Astrocyte (in vitro differentiated cells and primary cell): ENCODE results near the gene CLEC19A. TPM values are rescaled to one million over a fixed set of nuclear protein-coding genes. Genes with fewer than 3 reads are reported as not detected.

Source experiments
- DNase-seq: peaks from one replicate; pipeline ENCODE4 v3.0.0-alpha.2; 2010; ENCODE audit warnings: low read depth
- FAIRE-seq: peaks from 2 replicates; lab custom pipeline; 2011; peaks lifted over from hg19 to GRCh38; lab: Jason Lieb, UNC
- H2AFZ ChIP-seq: 2 replicates; pipeline ENCODE4 v1.6.0; 2012; ENCODE audit warnings: low read depth, low read length, inconsistent platforms
- H3K27ac ChIP-seq: 2 replicates; pipeline ENCODE4 v1.5.1; 2011; ENCODE audit warnings: low read depth, low read length, inconsistent platforms
- H3K27me3 ChIP-seq: 2 replicates; pipeline ENCODE4 v1.6.0; 2011; ENCODE audit warnings: low read length, inconsistent platforms; ENCODE audit not compliant: insufficient read depth
- H3K36me3 ChIP-seq: 2 replicates; pipeline ENCODE4 v1.5.1; 2011; ENCODE audit warnings: low read length, inconsistent platforms; ENCODE audit not compliant: insufficient read depth
- H3K4me1 ChIP-seq: 2 replicates; pipeline ENCODE4 v1.5.1; 2011; ENCODE audit warnings: low read length, inconsistent platforms; ENCODE audit not compliant: insufficient read depth
- H3K4me2 ChIP-seq: 2 replicates; pipeline ENCODE4 v1.6.0; 2012; ENCODE audit warnings: low read length, inconsistent platforms
- H3K4me3 ChIP-seq: 2 replicates; pipeline ENCODE4 v1.5.1; 2011; ENCODE audit warnings: low read depth, mild to moderate bottlenecking, low read length, inconsistent platforms; ENCODE audit not compliant: insufficient read depth
- H3K79me2 ChIP-seq: 2 replicates; pipeline ENCODE4 v1.6.0; 2012; ENCODE audit warnings: mild to moderate bottlenecking, low read length, inconsistent platforms; ENCODE audit not compliant: insufficient read depth
- H3K9ac ChIP-seq: 2 replicates; pipeline ENCODE4 v1.6.0; 2012; ENCODE audit warnings: mild to moderate bottlenecking, low read length, inconsistent platforms
- H3K9me3 ChIP-seq: 2 replicates; pipeline ENCODE4 v1.5.1; 2012; ENCODE audit warnings: low read depth, mild to moderate bottlenecking, low read length, inconsistent platforms; ENCODE audit not compliant: insufficient read depth
- H4K20me1 ChIP-seq: 2 replicates; pipeline ENCODE4 v1.6.0; 2012; ENCODE audit warnings: low read length, inconsistent platforms; ENCODE audit not compliant: insufficient read depth
- H3K27ac Mint-ChIP-seq: one replicate; pipeline ENCODE4 v1.8.0; 2021; ENCODE audit warnings: mild to moderate bottlenecking, mixed read lengths; ENCODE audit not compliant: unreplicated experiment
- H3K27me3 Mint-ChIP-seq: one replicate; pipeline ENCODE4 v1.8.0; 2021; ENCODE audit warnings: low read depth, mixed read lengths; ENCODE audit not compliant: unreplicated experiment
- H3K36me3 Mint-ChIP-seq: one replicate; pipeline ENCODE4 v1.8.0; 2021; ENCODE audit warnings: low read depth, mixed read lengths; ENCODE audit not compliant: unreplicated experiment
- H3K4me1 Mint-ChIP-seq: one replicate; pipeline ENCODE4 v1.8.0; 2021; ENCODE audit warnings: low read depth, mixed read lengths; ENCODE audit not compliant: unreplicated experiment
- H3K4me3 Mint-ChIP-seq: one replicate; pipeline ENCODE4 v1.8.0; 2021; ENCODE audit warnings: mild to moderate bottlenecking, moderate library complexity, mixed read lengths; ENCODE audit not compliant: unreplicated experiment
- H3K9me3 Mint-ChIP-seq: one replicate; pipeline ENCODE4 v1.8.0; 2021; ENCODE audit warnings: mild to moderate bottlenecking, mixed read lengths; ENCODE audit not compliant: unreplicated experiment
- EZH2 ChIP-seq: IDR thresholded peaks from 2 replicates; pipeline ENCODE4 v1.6.1; 2012; ENCODE audit warnings: mild to moderate bottlenecking, low read length, inconsistent platforms; ENCODE audit not compliant: insufficient read depth
- total RNA-seq: library from RNA; stranded (reverse); gene quantifications from 2 replicates; pipeline ENCODE4 v1.2.1, GENCODE V29; 2021
- TF ChIP-seq, protein P1 (sequence below): IDR thresholded peaks from 2 replicates; pipeline ENCODE4 v1.5.1; 2011; ENCODE audit warnings: low read depth, mild to moderate bottlenecking, inconsistent platforms, low read length, moderate library complexity; ENCODE audit not compliant: insufficient read depth

Gene CLEC19A
- total RNA-seq, 1 donor from 2014 or later = not detected

DNA sequence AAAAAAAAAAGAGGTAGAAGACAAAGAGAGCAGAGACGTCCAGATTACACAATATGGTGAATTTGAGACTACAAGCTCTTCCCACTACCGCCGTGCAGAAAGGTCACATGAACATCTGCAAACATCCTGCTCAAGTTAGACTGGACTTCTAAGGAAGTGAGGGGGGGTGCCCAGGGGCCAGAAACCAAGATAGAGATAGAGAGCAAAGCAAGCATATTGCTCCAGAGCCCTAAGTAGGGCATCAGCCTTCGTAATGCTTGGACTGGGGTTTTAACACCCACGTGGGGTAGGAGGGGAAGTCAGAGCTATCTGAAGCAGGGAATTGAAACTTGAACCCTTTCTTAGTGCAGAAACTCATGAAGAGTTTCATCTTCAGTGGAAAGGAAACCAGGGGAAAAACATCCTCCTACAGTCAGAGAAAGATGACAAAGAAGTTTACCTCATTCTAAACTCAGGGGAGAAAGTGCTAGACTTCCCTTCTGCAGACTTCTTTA lies 8.7 kb downstream of the CLEC19A start:
- Histone ChIP-seq H3K4me2 (no peak overlapping the region), H3K4me3 (no peak overlapping the region), H3K27me3 (no peaks in the 10 kb centered on the region), H2AFZ (no peak overlapping the region), H3K9me3 (no peaks in the 10 kb centered on the region), H3K27ac (no peak overlapping the region), H4K20me1 (no peaks in the 10 kb centered on the region), H3K4me1 (no peaks in the 10 kb centered on the region), H3K9ac (no peak overlapping the region), H3K79me2 (no peaks in the 10 kb centered on the region), H3K36me3 (no peaks in the 10 kb centered on the region)
- no peaks in the 10 kb centered on the region for H3K36me3 Mint-ChIP-seq
- no peak for DNase-seq
- no peak overlapping the region for H3K4me3 Mint-ChIP-seq
- no peak overlapping the region for H3K27ac Mint-ChIP-seq
- peaks cover 2% of the 10 kb centered on the region for H3K4me1 Mint-ChIP-seq
- TF ChIP-seq EZH2 = no peak
- TF ChIP-seq, protein P1, sequence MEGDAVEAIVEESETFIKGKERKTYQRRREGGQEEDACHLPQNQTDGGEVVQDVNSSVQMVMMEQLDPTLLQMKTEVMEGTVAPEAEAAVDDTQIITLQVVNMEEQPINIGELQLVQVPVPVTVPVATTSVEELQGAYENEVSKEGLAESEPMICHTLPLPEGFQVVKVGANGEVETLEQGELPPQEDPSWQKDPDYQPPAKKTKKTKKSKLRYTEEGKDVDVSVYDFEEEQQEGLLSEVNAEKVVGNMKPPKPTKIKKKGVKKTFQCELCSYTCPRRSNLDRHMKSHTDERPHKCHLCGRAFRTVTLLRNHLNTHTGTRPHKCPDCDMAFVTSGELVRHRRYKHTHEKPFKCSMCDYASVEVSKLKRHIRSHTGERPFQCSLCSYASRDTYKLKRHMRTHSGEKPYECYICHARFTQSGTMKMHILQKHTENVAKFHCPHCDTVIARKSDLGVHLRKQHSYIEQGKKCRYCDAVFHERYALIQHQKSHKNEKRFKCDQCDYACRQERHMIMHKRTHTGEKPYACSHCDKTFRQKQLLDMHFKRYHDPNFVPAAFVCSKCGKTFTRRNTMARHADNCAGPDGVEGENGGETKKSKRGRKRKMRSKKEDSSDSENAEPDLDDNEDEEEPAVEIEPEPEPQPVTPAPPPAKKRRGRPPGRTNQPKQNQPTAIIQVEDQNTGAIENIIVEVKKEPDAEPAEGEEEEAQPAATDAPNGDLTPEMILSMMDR = no peak
- FAIRE-seq = no peak
- H3K27me3 Mint-ChIP-seq = peaks cover 19% of the 10 kb centered on the region
- H3K9me3 Mint-ChIP-seq = no peaks in the 10 kb centered on the region

DNA sequence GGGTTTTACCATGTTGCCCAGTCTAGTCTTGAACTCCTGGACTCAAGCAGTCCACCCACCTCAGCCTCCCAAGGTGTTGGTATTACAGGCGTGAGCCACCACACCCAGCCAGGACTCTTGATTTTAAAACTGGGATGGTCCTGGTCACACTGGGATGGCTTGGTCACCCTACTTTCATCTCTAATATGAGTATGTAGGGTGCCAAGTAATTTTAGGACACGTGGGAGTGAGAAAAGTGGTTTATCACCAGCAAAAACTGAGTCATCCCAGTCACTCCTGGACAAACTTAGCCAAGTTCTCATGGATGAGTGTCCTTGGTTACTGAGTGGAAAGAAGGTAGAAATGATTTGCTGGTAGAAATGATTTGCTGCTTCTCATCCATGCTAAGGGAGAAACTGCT lies 9.9 kb downstream of the CLEC19A start:
- Histone ChIP-seq H3K27me3 (no peaks in the 10 kb centered on the region), H3K9me3 (no peaks in the 10 kb centered on the region), H3K36me3 (no peaks in the 10 kb centered on the region), H3K4me1 (no peaks in the 10 kb centered on the region), H3K4me2 (no peak overlapping the region), H3K4me3 (no peak overlapping the region), H3K9ac (no peak overlapping the region), H3K27ac (no peak overlapping the region), H3K79me2 (no peaks in the 10 kb centered on the region), H4K20me1 (no peaks in the 10 kb centered on the region), H2AFZ (no peak overlapping the region)
- H3K9me3 Mint-ChIP-seq = no peaks in the 10 kb centered on the region
- peaks cover 17% of the 10 kb centered on the region for H3K27me3 Mint-ChIP-seq
- DNase-seq (no peak), FAIRE-seq (no peak)
- no peak for TF ChIP-seq EZH2
- TF ChIP-seq, protein P1 = no peak
- no peaks in the 10 kb centered on the region for H3K36me3 Mint-ChIP-seq
- H3K4me3 Mint-ChIP-seq = no peak overlapping the region
- no peak overlapping the region for H3K27ac Mint-ChIP-seq
- peaks cover 2% of the 10 kb centered on the region for H3K4me1 Mint-ChIP-seq

DNA sequence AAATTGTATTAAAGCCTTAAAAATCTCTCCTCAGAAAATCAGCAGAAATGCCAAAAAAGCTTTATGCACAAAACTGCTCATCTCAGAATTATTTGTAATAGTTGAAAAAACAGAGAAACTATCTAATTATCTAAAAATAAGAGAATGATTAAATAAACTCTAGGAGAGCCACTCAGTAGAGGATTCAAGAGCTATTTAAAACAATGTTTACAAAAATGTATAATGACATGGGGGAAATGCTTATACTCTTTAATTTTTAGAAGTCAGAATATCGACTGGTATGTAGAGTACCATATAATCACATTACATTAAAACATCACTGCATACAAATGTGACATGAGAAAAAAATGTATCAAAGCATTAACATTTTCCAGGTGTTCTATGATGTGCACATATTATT lies 11.9 kb downstream of the CLEC19A start:
- Histone ChIP-seq H2AFZ (no peak overlapping the region), H3K4me3 (no peak overlapping the region), H3K4me1 (no peaks in the 10 kb centered on the region), H3K27ac (no peak overlapping the region), H3K9ac (no peak overlapping the region), H3K27me3 (no peaks in the 10 kb centered on the region), H3K36me3 (no peaks in the 10 kb centered on the region), H3K79me2 (no peaks in the 10 kb centered on the region), H3K4me2 (no peak overlapping the region), H4K20me1 (no peaks in the 10 kb centered on the region), H3K9me3 (no peaks in the 10 kb centered on the region)
- no peaks in the 10 kb centered on the region for H3K9me3 Mint-ChIP-seq
- FAIRE-seq = no peak
- no peak overlapping the region for H3K27ac Mint-ChIP-seq
- H3K27me3 Mint-ChIP-seq = peaks cover 18% of the 10 kb centered on the region
- H3K4me1 Mint-ChIP-seq = peaks cover 2% of the 10 kb centered on the region
- TF ChIP-seq EZH2 = no peak
- TF ChIP-seq, protein P1 = no peak
- no peaks in the 10 kb centered on the region for H3K36me3 Mint-ChIP-seq
- DNase-seq = no peak
- H3K4me3 Mint-ChIP-seq = no peak overlapping the region
